ENCODE data around the gene HOXA9. TPM values are rescaled to one million over a fixed set of nuclear protein-coding genes. Genes with fewer than 3 reads are reported as not detected.

HOXA9 gene
- total RNA-seq, 2 donors from 2014 or later: 14.7 to 57.0 TPM

GRCh38 chr7:27154901-27155815 is 10.2 kb downstream of the HOXA9 start:
- Histone ChIP-seq H3K27ac (peak overlapping the region; percentile 79 to 85), H3K27me3 (replicated peaks; ENCODE audit: insufficient read depth) (no peaks in the 10 kb centered on the region), H3K4me3 (peak overlapping the region; percentile 51 to 64), H3K36me3 (no peaks in the 10 kb centered on the region), H3K9me3 (no peaks in the 10 kb centered on the region), H3K4me1 (replicated peaks) (peaks cover 4% of the 10 kb centered on the region)
- intact Hi-C loops (cut with DNase I): loop anchor here (5.0 to 10.0 kb wide), 3 partner anchors 953 to 1290 kb away; partner anchors contain the start of genes CBX3 and HNRNPA2B1
- WGBS: 59% methylated on average over 48 of the region's 48 CpGs
- TF ChIP-seq POLR2A (IDR thresholded peaks at IDR 0.05) (no peak), POLR2AphosphoS5 (IDR thresholded peaks at IDR 0.05) (no peak)
- TF ChIP-seq, protein P1, sequence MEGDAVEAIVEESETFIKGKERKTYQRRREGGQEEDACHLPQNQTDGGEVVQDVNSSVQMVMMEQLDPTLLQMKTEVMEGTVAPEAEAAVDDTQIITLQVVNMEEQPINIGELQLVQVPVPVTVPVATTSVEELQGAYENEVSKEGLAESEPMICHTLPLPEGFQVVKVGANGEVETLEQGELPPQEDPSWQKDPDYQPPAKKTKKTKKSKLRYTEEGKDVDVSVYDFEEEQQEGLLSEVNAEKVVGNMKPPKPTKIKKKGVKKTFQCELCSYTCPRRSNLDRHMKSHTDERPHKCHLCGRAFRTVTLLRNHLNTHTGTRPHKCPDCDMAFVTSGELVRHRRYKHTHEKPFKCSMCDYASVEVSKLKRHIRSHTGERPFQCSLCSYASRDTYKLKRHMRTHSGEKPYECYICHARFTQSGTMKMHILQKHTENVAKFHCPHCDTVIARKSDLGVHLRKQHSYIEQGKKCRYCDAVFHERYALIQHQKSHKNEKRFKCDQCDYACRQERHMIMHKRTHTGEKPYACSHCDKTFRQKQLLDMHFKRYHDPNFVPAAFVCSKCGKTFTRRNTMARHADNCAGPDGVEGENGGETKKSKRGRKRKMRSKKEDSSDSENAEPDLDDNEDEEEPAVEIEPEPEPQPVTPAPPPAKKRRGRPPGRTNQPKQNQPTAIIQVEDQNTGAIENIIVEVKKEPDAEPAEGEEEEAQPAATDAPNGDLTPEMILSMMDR (IDR thresholded peaks at IDR 0.05): no peak
- DNase-seq (ENCODE audit: low spot score): no peak

- Histone ChIP-seq H3K27ac (no peak overlapping the region), H3K36me3 (no peaks in the 10 kb centered on the region), H3K4me3 (no peak overlapping the region), H3K4me1 (replicated peaks) (peaks cover 6% of the 10 kb centered on the region), H3K27me3 (replicated peaks; ENCODE audit: insufficient read depth) (no peaks in the 10 kb centered on the region), H3K9me3 (no peaks in the 10 kb centered on the region)
- intact Hi-C loops (cut with DNase I): loop anchor here (5.0 to 10.0 kb wide), 3 partner anchors 952 to 1290 kb away; partner anchors contain the start of genes CBX3 and HNRNPA2B1
- 90% methylated on average over 10 of the region's 10 CpGs for WGBS
- DNase-seq (ENCODE audit: low spot score): no peak
- no peak for TF ChIP-seq POLR2A (IDR thresholded peaks at IDR 0.05)
- TF ChIP-seq, protein P1 (IDR thresholded peaks at IDR 0.05): no peak
- no peak for TF ChIP-seq POLR2AphosphoS5 (IDR thresholded peaks at IDR 0.05)
Observed at GRCh38 chr7:27154369-27154768, 11.0 kb downstream of the HOXA9 start.

DNA sequence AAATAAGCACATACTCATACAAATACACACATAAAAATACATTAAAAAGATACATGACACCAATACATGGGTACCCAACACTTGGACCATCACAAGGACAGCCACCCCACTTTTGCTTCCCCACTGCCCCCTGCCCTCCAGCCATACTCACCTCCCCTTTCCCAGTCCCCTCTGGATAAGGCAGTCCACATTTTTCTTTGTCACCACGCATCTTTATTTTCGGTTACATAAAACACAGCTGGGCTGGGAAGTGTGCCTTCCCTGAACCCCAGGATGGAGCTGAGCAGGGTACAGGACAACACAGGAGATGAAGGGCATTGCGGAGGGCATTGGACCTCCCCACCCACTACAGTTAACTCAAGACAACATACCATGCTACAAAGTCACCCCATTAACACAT is 11.8 kb downstream of the HOXA9 start:
- TF ChIP-seq, protein P1 (IDR thresholded peaks at IDR 0.05): no peak
- no peak for TF ChIP-seq POLR2A (IDR thresholded peaks at IDR 0.05)
- TF ChIP-seq POLR2AphosphoS5 (IDR thresholded peaks at IDR 0.05): no peak
- DNase-seq (ENCODE audit: low spot score): no peak
- Histone ChIP-seq H3K4me1 (replicated peaks) (peaks cover 7% of the 10 kb centered on the region), H3K27ac (no peak overlapping the region), H3K4me3 (no peak overlapping the region), H3K36me3 (no peaks in the 10 kb centered on the region), H3K27me3 (replicated peaks; ENCODE audit: insufficient read depth) (no peaks in the 10 kb centered on the region), H3K9me3 (no peaks in the 10 kb centered on the region)
- intact Hi-C loops (cut with DNase I): loop anchor here (5.0 to 10.0 kb wide), 3 partner anchors 951 to 1289 kb away; partner anchors contain the start of genes CBX3 and HNRNPA2B1
- 98% methylated on average over 3 of the region's 3 CpGs for WGBS

- no peaks in the 10 kb centered on the region for H3K9me3 ChIP-seq
- peaks cover 7% of the 10 kb centered on the region for H3K4me1 ChIP-seq (replicated peaks)
- H3K36me3 ChIP-seq: no peaks in the 10 kb centered on the region
- TF ChIP-seq, protein P1 (IDR thresholded peaks at IDR 0.05): no peak
- TF ChIP-seq POLR2AphosphoS5 (IDR thresholded peaks at IDR 0.05): no peak
- no peak for TF ChIP-seq POLR2A (IDR thresholded peaks at IDR 0.05)
- intact Hi-C loops (cut with DNase I): loop anchor here (5.0 to 10.0 kb wide), 3 partner anchors 951 to 1288 kb away; partner anchors contain the start of genes CBX3 and HNRNPA2B1
- DNase-seq (ENCODE audit: low spot score): no peak
- 69% methylated on average over 22 of the region's 22 CpGs for WGBS
- H3K4me3 ChIP-seq: peak overlapping the region; percentile 39 to 44
- H3K27ac ChIP-seq: peak overlapping the region; percentile 85 to 87
- no peaks in the 10 kb centered on the region for H3K27me3 ChIP-seq (replicated peaks; ENCODE audit: insufficient read depth)
Observed at GRCh38 chr7:27152816-27153442, 12.4 kb downstream of the HOXA9 start.
